ENCODE results near the gene HHLA2.

The HHLA2 gene

GRCh38 chr3:108297647-108298046, 1.3 kb downstream of the HHLA2 start:
- in situ Hi-C loops (cut with MboI; ENCODE audit: low sequenced_read_pairs): no loop called here

GRCh38 chr3:108298056-108298455, 1.7 kb downstream of the HHLA2 start:
- in situ Hi-C loops (cut with MboI; ENCODE audit: low sequenced_read_pairs): no loop called here

- in situ Hi-C loops (cut with MboI; ENCODE audit: low sequenced_read_pairs): no loop called here
Measured at GRCh38 chr3:108300103-108300849, 3.9 kb downstream of the HHLA2 start.

- in situ Hi-C loops (cut with MboI; ENCODE audit: low sequenced_read_pairs): no loop called here
Measured at GRCh38 chr3:108301695-108302404, 5.5 kb downstream of the HHLA2 start.

GRCh38 chr3:108302570-108302969, 6.2 kb downstream of the HHLA2 start:
- in situ Hi-C loops (cut with MboI; ENCODE audit: low sequenced_read_pairs): no loop called here

- in situ Hi-C loops (cut with MboI; ENCODE audit: low sequenced_read_pairs): no loop called here
Measured at GRCh38 chr3:108305484-108306172, 9.3 kb downstream of the HHLA2 start.

GRCh38 chr3:108311797-108312196, 15.4 kb downstream of the HHLA2 start:
- in situ Hi-C loops (cut with MboI; ENCODE audit: low sequenced_read_pairs): no loop called here

- in situ Hi-C loops (cut with MboI; ENCODE audit: low sequenced_read_pairs): no loop called here
Measured at GRCh38 chr3:108312656-108313055, 16.3 kb downstream of the HHLA2 start.

- in situ Hi-C loops (cut with MboI; ENCODE audit: low sequenced_read_pairs): no loop called here
Measured at GRCh38 chr3:108315767-108316301, 19.5 kb downstream of the HHLA2 start.

- in situ Hi-C loops (cut with MboI; ENCODE audit: low sequenced_read_pairs): no loop called here
Measured at GRCh38 chr3:108319428-108320082, 23.2 kb downstream of the HHLA2 start.

- in situ Hi-C loops (cut with MboI; ENCODE audit: low sequenced_read_pairs): no loop called here
Measured at GRCh38 chr3:108320746-108321350, 24.5 kb downstream of the HHLA2 start.

GRCh38 chr3:108322352-108322751, 26.0 kb downstream of the HHLA2 start:
- in situ Hi-C loops (cut with MboI; ENCODE audit: low sequenced_read_pairs): no loop called here

- in situ Hi-C loops (cut with MboI; ENCODE audit: low sequenced_read_pairs): no loop called here
Measured at GRCh38 chr3:108324177-108324576, 27.8 kb downstream of the HHLA2 start.

- in situ Hi-C loops (cut with MboI; ENCODE audit: low sequenced_read_pairs): no loop called here
Measured at GRCh38 chr3:108327168-108327567, 30.8 kb downstream of the HHLA2 start.

- in situ Hi-C loops (cut with MboI; ENCODE audit: low sequenced_read_pairs): no loop called here
Measured at GRCh38 chr3:108328821-108329486, 32.6 kb downstream of the HHLA2 start.

- in situ Hi-C loops (cut with MboI; ENCODE audit: low sequenced_read_pairs): no loop called here
Measured at GRCh38 chr3:108329508-108329907, 33.2 kb downstream of the HHLA2 start.

- in situ Hi-C loops (cut with MboI; ENCODE audit: low sequenced_read_pairs): no loop called here
Measured at GRCh38 chr3:108329947-108330346, 33.6 kb downstream of the HHLA2 start.

GRCh38 chr3:108331792-108332191, 35.4 kb downstream of the HHLA2 start:
- in situ Hi-C loops (cut with MboI; ENCODE audit: low sequenced_read_pairs): no loop called here

GRCh38 chr3:108333961-108334360, 37.6 kb downstream of the HHLA2 start:
- in situ Hi-C loops (cut with MboI; ENCODE audit: low sequenced_read_pairs): no loop called here

- in situ Hi-C loops (cut with MboI; ENCODE audit: low sequenced_read_pairs): no loop called here
Measured at GRCh38 chr3:108334701-108335100, 38.4 kb downstream of the HHLA2 start.

Measured in HL-60/S4 (cell line).